ENCODE data around the gene ANKRD65.
A peak's percentile ranks its signal among the peaks of the same experiment; 100 is the strongest.
"Not testable (repeated sequence)": the region's sequence is repeated elsewhere in the genome, so short reads cannot be mapped to it uniquely, and the experiment has no call there.

Gene ANKRD65

GRCh38 chr1:1393428-1393827 lies 27.6 kb downstream of the ANKRD65 start:
- no peak for DNase-seq

GRCh38 chr1:1393014-1393413 lies 28.1 kb downstream of the ANKRD65 start:
- DNase-seq: no peak

- no peak for DNase-seq
Measured at GRCh38 chr1:1391225-1391624, 29.9 kb downstream of the ANKRD65 start.

GRCh38 chr1:1390675-1391074 lies 30.4 kb downstream of the ANKRD65 start:
- no peak for DNase-seq

GRCh38 chr1:1388078-1388472 lies 33.0 kb downstream of the ANKRD65 start:
- DNase-seq: no peak

- DNase-seq: no peak
Measured at GRCh38 chr1:1387098-1388077, 33.7 kb downstream of the ANKRD65 start.

GRCh38 chr1:1385931-1386330 lies 35.1 kb downstream of the ANKRD65 start:
- DNase-seq: no peak

GRCh38 chr1:1385339-1385738 lies 35.7 kb downstream of the ANKRD65 start:
- not testable (repeated sequence) for DNase-seq

- DNase-seq: no peak
Measured at GRCh38 chr1:1381294-1381693, 39.8 kb downstream of the ANKRD65 start.

- DNase-seq: no peak
Measured at GRCh38 chr1:1380860-1381259, 40.2 kb downstream of the ANKRD65 start.

- no peak for DNase-seq
Measured at GRCh38 chr1:1377540-1378205, 43.4 kb downstream of the ANKRD65 start.

GRCh38 chr1:1376551-1377226 lies 44.4 kb downstream of the ANKRD65 start:
- no peak for DNase-seq

- peak; percentile 100 for DNase-seq
Measured at GRCh38 chr1:1374929-1375662, 46.0 kb downstream of the ANKRD65 start, which contains the start of gene AURKAIP1. AURKAIP1 (minus strand) TSS chr1:1375207; CDS start chr1:1374756, 451 bp downstream.

GRCh38 chr1:1374589-1374928 lies 46.5 kb downstream of the ANKRD65 start:
- no peak for DNase-seq

- no peak for DNase-seq
Measured at GRCh38 chr1:1373815-1374588, 47.1 kb downstream of the ANKRD65 start.

- no peak for DNase-seq
Measured at GRCh38 chr1:1373051-1373814, 47.8 kb downstream of the ANKRD65 start.

GRCh38 chr1:1371746-1372711 lies 49.0 kb downstream of the ANKRD65 start:
- DNase-seq: peak; percentile 68

GRCh38 chr1:1371364-1371745 lies 49.7 kb downstream of the ANKRD65 start:
- no peak for DNase-seq

GRCh38 chr1:1370771-1371300 lies 50.2 kb downstream of the ANKRD65 start:
- no peak for DNase-seq

GRCh38 chr1:1370094-1370493 lies 51.0 kb downstream of the ANKRD65 start:
- DNase-seq: not testable (repeated sequence)

Data from suppressor macrophage treated with lipopolysaccharide for 4 hours (primary cell).